Ascending aorta (tissue), 2 donors: ENCODE results near the gene IGSF3. TPM values are rescaled to one million over a fixed set of nuclear protein-coding genes. Genes with fewer than 3 reads are reported as not detected.

Experiments used
- DNase-seq, 2 donors: peaks; one replicate each; pipeline ENCODE4 v3.0.0-alpha.2; 2019; ENCODE audit warnings: low spot score in 2 of 2
- H3K27ac ChIP-seq, 2 donors: fragments of 200-600 bp; sonication (generic); one replicate each; pipeline ENCODE4 v1.5.1; 2016 to 2017; ENCODE audit warnings: mild to moderate bottlenecking in 1 of 2
- H3K27me3 ChIP-seq: fragments of 200-600 bp; sonication (generic); one replicate; pipeline ENCODE4 v1.5.1; 2017
- H3K36me3 ChIP-seq, 2 donors: fragments of 200-600 bp; sonication (generic); one replicate each; pipeline ENCODE4 v1.5.1; 2016
- H3K4me1 ChIP-seq, 2 donors: fragments of 200-600 bp; sonication (generic); one replicate each; pipeline ENCODE4 v1.5.1; 2016 to 2017; ENCODE audit warnings: mild to moderate bottlenecking in 1 of 2
- H3K4me3 ChIP-seq, 2 donors: fragments of 200-600 bp; sonication (generic); one replicate each; pipeline ENCODE4 v1.5.1; 2016 to 2017; ENCODE audit warnings: mild to moderate bottlenecking in 1 of 2
- H3K9me3 ChIP-seq, 2 donors: fragments of 200-600 bp; sonication (generic); one replicate each; pipeline ENCODE4 v1.5.1; 2016
- CTCF ChIP-seq, 3 experiments: fragments of 200-600 bp in 2 of 3; fragments of 450-650 bp in 1 of 3; sonication (generic) in 2 of 3; IDR thresholded peaks; one replicate each; pipeline ENCODE4 v1.5.1; 2016 to 2019; ENCODE audit warnings: antibody characterized with exemption in 3 of 3, mild to moderate bottlenecking in 1 of 3, moderate library complexity in 1 of 3
- intact Hi-C: fragments of 100-400 bp; cut with DNase I; formaldehyde crosslinking; loops from one replicate; pipeline ENCODE4 v1.15.1; 2023
- total RNA-seq: library from RNA; depleted of rRNA; stranded (reverse); fragments of >200 nt; gene quantifications from one replicate; pipeline ENCODE4 v1.1.0, GENCODE V29; 2016

IGSF3 gene
- total RNA-seq, 1 donor from 2014 or later: 0.64 TPM

GRCh38 chr1:116558140-116558549 is 109.4 kb downstream of the IGSF3 start:
- DNase-seq: no peak
- intact Hi-C loops: loop anchor here (5.0 kb wide), 3 partner anchors 36 to 181 kb away; no protein-coding TSS in a partner anchor
- no peak for TF ChIP-seq CTCF (IDR thresholded peaks at IDR 0.05)

GRCh38 chr1:116557323-116557878 is 110.1 kb downstream of the IGSF3 start:
- no peak for TF ChIP-seq CTCF (IDR thresholded peaks at IDR 0.05)
- no peak for DNase-seq
- intact Hi-C loops: loop anchor here (5.0 kb wide), 3 partner anchors 35 to 180 kb away; no protein-coding TSS in a partner anchor
- no peaks in the 10 kb centered on the region for H3K27me3 ChIP-seq
- H3K36me3 ChIP-seq: no peaks in the 10 kb centered on the region
- H3K4me1 ChIP-seq: no peaks in the 10 kb centered on the region
- no peaks in the 10 kb centered on the region for H3K9me3 ChIP-seq
- peak overlapping the region in 1 of 2 donors; percentile 35 for H3K27ac ChIP-seq
- H3K4me3 ChIP-seq: no peak overlapping the region

More at GRCh38 chr1:116558140-116558549, 109.4 kb downstream of the IGSF3 start:
- no peak overlapping the region for H3K4me3 ChIP-seq
- H3K4me1 ChIP-seq: no peaks in the 10 kb centered on the region
- H3K27ac ChIP-seq: no peak overlapping the region
- H3K9me3 ChIP-seq: no peaks in the 10 kb centered on the region
- no peaks in the 10 kb centered on the region for H3K36me3 ChIP-seq
- no peaks in the 10 kb centered on the region for H3K27me3 ChIP-seq

- Histone ChIP-seq H3K9me3 (no peaks in the 10 kb centered on the region), H3K27ac (peak overlapping the region; percentile 35 to 44), H3K36me3 (no peaks in the 10 kb centered on the region), H3K27me3 (no peaks in the 10 kb centered on the region), H3K4me1 (no peaks in the 10 kb centered on the region), H3K4me3 (no peak overlapping the region)
- TF ChIP-seq CTCF (IDR thresholded peaks at IDR 0.05): no peak
- peak; percentile 64 to 87 for DNase-seq
- intact Hi-C loops: loop anchor here (5.0 kb wide), 3 partner anchors 34 to 179 kb away; no protein-coding TSS in a partner anchor
Observed at GRCh38 chr1:116556289-116557006, 111.1 kb downstream of the IGSF3 start.

GRCh38 chr1:116554924-116555323 is 112.6 kb downstream of the IGSF3 start:
- Histone ChIP-seq H3K27me3 (no peaks in the 10 kb centered on the region), H3K4me3 (no peak overlapping the region), H3K9me3 (no peaks in the 10 kb centered on the region), H3K4me1 (no peaks in the 10 kb centered on the region), H3K27ac (no peak overlapping the region), H3K36me3 (no peaks in the 10 kb centered on the region)
- intact Hi-C loops: loop anchor here (5.0 kb wide), 3 partner anchors 33 to 178 kb away; no protein-coding TSS in a partner anchor
- DNase-seq: no peak
- TF ChIP-seq CTCF (IDR thresholded peaks at IDR 0.05): no peak

GRCh38 chr1:116553386-116554115 is 114.0 kb downstream of the IGSF3 start:
- Histone ChIP-seq H3K27me3 (no peaks in the 10 kb centered on the region), H3K27ac (no peak overlapping the region), H3K4me1 (no peaks in the 10 kb centered on the region), H3K4me3 (no peak overlapping the region), H3K36me3 (no peaks in the 10 kb centered on the region), H3K9me3 (no peaks in the 10 kb centered on the region)
- intact Hi-C loops: no loop called here
- DNase-seq: no peak
- TF ChIP-seq CTCF (IDR thresholded peaks at IDR 0.05): no peak
